HG03354 (cell line): Measurements from ENCODE around the gene ATXN3.
"Not testable (repeated sequence)": the region's sequence is repeated elsewhere in the genome, so short reads cannot be mapped to it uniquely, and the experiment has no call there.

Experiments
- ATAC-seq: cut with Tn5 transposase; IDR thresholded peaks from one replicate; pipeline ENCODE4 v1.9.1; 2021; ENCODE audit warnings: mild to moderate bottlenecking; ENCODE audit not compliant: unreplicated experiment, poor library complexity, severe bottlenecking

The ATXN3 gene

GRCh38 chr14:92088494-92088893, 17.9 kb downstream of the ATXN3 start:
- ATAC-seq, result no peak

GRCh38 chr14:92074555-92074954, 31.8 kb downstream of the ATXN3 start:
- ATAC-seq, result no peak

GRCh38 chr14:92058006-92058917, 48.1 kb downstream of the ATXN3 start:
- no peak for ATAC-seq

DNA sequence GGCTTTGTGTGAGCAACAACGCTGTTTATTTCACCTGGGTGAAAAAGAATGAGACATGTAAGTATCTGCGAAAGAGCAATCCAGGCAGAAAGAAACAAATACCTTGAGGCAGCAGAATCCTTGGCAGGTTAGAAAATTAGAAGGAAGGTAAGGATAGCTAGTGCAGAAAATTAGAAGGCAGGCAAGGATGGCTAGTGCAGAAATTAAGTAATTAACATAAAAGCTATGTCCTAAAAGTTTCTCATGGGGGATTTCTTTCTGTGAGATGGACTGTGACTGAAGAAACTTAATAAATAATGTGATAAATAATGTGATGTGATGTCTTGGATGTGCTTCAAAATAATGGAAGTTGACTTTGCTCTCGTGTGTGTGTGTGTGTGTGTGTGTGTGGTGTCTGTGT, 56.6 kb downstream of the ATXN3 start:
- ATAC-seq, result no peak

GRCh38 chr14:92049221-92049620, 57.2 kb downstream of the ATXN3 start:
- ATAC-seq, result not testable (repeated sequence)

- ATAC-seq, result not testable (repeated sequence)
Measured at GRCh38 chr14:92045904-92046303, 60.5 kb downstream of the ATXN3 start.

DNA sequence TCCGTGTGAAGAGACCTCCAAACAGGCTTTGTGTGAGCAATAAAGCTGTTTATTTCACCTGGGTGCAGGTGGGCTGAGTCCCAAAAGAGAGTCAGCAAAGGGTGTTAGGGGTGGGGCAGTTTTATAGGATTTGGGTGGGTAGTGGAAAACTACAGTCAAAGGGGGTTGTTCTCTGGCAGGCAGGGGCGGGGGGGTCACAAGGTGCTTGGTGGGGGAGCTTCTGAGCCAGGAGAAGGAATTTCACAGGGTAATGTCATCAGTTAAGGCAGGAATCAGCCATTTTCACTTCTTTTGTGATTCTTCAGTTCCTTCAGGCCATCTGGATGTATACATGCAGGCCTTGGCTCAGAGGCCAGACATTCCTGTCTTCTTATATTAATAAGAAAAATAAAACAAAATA, 64.6 kb downstream of the ATXN3 start:
- not testable (repeated sequence) for ATAC-seq

GRCh38 chr14:92041203-92041602, 65.2 kb downstream of the ATXN3 start:
- ATAC-seq, result no peak

DNA sequence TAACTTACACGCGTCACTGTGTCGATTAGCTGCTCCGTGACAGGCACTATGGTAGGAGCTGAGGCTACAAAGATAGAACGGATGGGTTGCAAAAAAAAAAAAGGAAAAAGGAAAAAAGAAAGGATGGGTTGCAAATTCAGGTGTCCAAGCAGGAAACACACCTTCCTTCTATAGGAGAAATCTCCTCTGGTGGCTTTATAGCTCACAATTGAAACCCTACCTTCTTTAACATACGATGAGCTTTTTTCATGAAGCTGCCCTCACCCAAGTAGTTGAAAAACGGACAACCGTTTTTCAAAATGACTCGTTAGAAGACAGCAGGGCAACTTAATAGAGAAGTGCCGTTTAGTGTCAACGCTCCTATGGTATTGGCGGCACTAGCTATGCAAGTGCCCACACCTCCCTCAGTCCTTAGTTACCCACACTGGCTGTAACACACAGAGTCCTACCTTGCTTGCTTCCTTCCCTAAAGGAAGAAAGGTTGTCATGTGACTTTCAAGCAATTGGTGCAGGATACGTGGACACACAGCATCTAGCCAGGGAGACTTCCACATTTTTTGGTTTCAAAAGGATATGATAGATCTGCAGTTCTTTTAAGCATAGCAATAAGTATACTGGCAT, 65.8 kb downstream of the ATXN3 start:
- peak; percentile 30 for ATAC-seq

- ATAC-seq, result peak; percentile 96
Measured at GRCh38 chr14:92039719-92040430, 66.5 kb downstream of the ATXN3 start, which contains the start of gene TRIP11. TSS of gene TRIP11 (minus strand) at chr14:92040059. CDS start at chr14:92039685, 374 bp downstream.

DNA sequence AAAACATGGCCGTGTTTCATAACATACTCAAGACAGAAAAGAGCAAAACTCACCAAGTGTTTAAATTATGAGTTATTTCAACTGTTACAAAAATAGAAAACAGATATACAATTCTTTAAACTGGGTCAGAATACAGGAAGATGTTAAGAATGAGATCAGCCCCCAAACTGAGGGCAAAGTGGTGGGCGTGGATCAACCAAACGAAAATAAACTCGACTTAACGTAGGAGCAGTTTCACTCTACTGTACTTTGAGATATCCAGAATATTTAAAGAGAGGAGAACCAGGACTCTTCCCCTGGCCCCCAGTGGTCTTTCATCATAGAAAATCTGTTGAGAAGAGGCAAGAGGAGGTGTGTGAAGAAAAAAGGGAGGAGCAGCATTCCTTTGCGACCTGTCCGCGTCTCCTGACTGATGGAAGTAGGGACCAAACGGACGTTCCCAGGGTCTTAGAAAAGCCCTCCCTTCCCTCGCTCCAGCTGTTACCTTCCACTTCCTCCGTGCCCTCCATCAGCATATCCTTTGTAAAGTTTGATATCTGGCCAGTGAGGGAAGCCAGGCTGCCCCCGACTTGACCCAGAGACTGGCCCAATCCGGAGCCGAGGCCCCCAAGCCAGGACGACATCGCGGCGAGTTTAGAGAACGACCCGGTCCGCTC, 67.2 kb downstream of the ATXN3 start:
- peak; percentile 31 for ATAC-seq

DNA sequence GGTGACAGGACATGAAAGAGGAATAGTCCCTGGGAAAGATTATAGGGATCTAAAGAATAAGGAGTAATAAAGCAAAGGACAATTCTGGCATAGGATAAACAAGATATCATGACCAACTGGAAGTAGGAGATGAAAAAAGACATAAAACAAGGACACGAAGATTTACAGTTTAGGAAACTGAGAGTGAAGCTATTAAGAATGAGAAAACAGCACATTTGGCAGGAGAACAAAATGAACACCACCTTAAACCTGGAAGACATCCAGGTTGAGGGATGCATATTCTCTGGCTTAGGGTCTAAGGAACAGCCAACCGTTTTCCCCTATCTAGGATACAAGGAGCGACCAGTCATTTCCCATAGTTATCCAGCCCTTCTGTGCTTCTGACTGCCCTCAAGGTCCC, 68.4 kb downstream of the ATXN3 start:
- ATAC-seq, result no peak

DNA sequence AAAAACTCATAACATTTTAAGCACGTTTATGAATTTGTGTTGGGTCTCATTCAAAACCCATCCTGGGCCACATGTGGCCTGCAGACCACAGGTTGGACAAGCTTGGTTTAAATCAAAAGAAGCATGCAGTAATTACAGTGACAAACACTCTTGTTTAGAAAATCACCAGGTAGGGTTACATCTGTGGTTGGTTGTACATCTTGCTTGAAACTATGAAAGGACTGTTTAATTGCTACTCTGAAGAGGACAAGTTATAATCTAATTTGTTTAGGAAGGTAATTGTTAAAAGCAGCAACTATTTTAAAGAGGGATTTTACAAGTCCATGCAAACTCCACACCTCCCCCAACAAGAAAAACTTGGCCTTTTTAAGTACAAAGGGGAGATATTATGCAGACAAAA, 70.5 kb downstream of the ATXN3 start:
- ATAC-seq, result no peak

- no peak for ATAC-seq
Measured at GRCh38 chr14:92033906-92034687, 72.3 kb downstream of the ATXN3 start.

GRCh38 chr14:92033433-92033832, 72.9 kb downstream of the ATXN3 start:
- no peak for ATAC-seq

DNA sequence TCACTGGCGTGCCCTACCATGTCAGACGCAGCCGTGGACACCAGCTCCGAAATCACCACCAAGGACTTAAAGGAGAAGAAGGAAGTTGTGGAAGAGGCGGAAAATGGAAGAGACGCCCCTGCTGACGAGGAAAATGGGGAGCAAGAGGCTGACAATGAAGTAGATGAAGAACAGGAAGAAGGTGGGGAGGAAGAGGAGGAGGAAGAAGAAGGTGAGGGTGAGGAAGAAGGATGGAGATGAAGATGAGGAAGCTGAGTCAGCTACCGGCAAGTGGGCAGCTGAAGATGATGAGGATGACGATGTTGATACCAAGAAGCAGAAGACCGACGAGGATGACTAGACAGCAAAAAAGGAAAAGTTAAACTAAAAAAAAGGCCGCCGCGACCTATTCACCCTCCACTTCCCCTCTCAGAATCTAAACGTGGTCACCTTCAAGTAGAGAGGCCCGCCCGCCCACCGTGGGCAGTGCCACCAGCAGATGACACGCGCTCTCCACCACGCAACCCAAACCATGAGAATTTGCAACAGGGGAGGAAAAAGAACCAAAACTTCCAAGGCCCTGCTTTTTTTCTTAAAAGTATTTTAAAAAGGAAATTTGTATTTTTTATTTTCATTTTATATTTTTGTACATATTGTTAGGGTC, 79.7 kb downstream of the ATXN3 start:
- ATAC-seq, result no peak

GRCh38 chr14:92022036-92022435, 84.3 kb downstream of the ATXN3 start:
- no peak for ATAC-seq

- no peak for ATAC-seq
Measured at GRCh38 chr14:92021523-92021922, 84.9 kb downstream of the ATXN3 start.

DNA sequence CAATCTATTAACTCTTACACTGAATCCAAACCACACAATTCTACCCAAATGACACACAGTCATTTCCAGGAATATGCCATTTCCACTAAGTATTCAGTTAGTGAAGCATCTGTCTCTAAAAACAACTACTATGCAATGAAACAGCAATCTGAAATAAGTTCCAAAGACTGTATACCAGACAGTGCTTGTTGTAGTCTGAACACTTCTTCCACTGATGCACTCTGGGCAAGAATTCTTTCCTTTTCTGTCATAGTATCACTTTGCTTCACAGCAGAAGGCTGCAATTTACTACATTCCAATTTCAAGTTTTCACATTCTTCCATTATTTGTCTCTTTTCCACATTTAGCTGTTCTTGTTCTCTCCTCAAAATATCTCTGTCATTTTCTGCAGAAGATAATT, 92.3 kb downstream of the ATXN3 start:
- ATAC-seq, result no peak
